Activated CD4-positive, alpha-beta T cell treated with anti-CD3 and anti-CD28 coated beads, Interleukin-2, Interleukin-4, amounts not matched to agents 100 ng/mL and 50 ng/mL, durations not matched to agents 16 hours and 8 hours (primary cell): ENCODE results near the gene CCSER1.

Source experiments
- DNase-seq: peaks from one replicate; pipeline ENCODE4 v3.0.0-alpha.2; 2020; ENCODE audit warnings: low spot score

The CCSER1 gene

GRCh38 chr4:90198086-90198847 is 71.1 kb downstream of the CCSER1 start:
- no peak for DNase-seq

DNA sequence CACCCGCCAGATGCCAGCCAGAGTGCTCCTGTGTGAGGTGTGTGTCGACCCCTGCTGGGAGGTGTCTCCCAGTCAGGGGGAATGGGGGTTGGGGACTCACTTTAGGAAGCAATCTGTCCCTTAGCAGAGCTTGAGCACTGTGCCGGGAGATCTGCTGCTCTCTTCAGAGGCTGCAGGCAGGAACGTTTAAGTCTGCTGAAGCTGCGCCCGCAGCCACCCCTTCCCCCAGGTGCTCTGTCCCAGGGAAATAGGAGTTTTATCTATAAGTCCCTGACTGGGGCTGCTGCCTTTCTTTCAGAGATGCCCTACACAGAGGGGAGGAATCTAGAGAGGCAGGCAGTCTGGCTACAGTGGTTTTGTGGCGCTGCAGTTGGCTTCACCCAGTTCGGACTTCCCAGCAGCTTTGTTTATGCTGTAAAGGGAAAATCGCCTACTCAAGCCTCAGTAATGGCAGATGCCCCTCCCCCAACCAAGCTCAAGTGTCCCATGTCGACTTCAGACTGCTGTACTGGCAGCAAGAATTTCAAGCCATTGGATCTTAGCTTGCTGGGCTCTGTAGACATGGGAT is 80.8 kb downstream of the CCSER1 start:
- DNase-seq: no peak

DNA sequence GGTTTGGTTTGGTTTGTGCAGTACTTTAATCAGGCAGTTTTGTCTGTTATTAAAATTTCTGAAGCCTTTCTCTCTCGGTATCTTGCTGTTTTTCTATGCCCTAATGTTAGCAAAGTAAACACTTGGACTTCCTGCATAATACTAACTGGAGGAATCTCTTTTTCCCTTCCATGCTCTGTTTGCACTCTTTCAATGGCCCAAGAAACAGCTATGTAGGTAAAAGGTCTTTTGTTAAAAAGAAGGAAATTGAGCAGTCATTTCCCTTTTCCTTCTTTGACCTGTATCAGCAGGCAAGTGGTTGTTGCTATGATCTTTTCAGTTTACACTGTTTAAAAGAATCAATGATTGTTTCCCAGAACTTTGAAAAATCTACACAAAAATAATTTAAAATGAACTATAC is 82.7 kb downstream of the CCSER1 start:
- no peak for DNase-seq

- DNase-seq: no peak
These were observed 84.0 kb downstream of the CCSER1 start for GRCh38 chr4:90211174-90211573.

DNA sequence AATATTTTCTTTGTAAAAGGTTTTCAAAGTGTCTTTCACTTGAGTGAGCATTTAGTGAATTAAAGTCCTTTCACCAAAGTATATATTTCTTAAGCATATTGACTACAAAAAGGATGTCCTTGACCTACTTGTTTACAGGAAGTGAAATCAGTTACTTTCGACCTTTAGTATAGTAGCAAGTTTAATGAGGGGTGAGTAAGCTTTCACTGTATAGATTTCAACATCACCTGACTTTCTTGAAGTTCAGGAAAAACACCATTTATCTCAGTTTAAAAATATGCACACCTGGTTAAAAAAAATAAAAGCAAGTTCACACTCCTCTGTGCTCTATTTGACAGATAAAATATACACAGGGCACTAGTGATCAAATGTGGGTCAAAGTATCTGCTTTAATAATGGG is 88.1 kb downstream of the CCSER1 start:
- DNase-seq: no peak

DNA sequence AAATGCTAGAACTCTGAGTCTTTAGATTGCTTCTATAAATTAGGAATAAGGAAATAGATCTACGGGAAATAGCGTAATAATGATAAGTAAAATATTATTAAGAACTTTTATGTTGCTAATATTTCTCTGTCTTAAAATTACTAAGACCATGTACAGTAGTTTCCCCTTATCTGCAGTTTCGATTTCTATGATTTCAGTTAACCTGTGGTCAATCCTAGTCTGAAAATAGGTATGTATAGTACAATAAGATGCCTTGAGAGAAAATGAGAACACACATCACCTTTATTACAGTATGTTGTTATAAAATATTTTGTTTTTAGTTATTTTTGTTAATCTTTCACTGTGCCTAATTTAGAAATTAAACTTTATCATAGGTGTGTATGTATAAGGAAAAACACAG is 92.6 kb downstream of the CCSER1 start:
- no peak for DNase-seq

- no peak for DNase-seq
These were observed 93.3 kb downstream of the CCSER1 start for GRCh38 chr4:90220459-90220858.

- DNase-seq: no peak
These were observed 99.5 kb downstream of the CCSER1 start for GRCh38 chr4:90226734-90227133.

GRCh38 chr4:90227177-90227576 is 100.0 kb downstream of the CCSER1 start:
- no peak for DNase-seq

DNA sequence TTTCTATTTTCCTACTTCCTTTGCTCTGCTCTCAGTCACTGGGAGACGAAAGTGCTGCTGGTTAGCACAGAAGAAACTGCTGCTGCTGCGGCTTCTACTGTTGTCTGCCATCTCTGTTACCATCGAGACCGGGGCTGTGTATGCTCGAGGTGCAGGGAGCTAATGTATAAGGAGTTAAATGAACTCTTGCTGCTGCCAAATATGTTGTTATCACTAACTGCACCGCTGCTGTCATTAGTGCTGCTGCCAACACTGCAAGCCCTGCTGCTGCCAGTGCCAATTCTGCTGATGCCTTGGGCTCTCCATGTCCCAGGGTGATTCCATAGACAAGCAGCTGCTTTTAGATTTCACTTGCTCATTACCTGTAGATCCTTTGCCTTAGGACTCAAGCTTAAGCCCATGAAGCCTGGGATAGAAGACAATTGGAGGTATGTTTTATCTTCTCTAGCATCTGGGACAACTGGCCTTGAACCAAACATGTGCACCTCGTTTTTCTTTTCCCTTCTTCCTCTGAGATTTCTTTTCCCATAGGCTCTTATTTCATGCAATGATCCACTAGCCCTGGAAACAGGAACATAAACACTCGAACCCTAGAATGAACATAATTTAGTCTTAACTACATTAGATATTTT is 107.8 kb downstream of the CCSER1 start:
- no peak for DNase-seq

GRCh38 chr4:90237751-90238530 is 110.7 kb downstream of the CCSER1 start:
- DNase-seq: no peak

DNA sequence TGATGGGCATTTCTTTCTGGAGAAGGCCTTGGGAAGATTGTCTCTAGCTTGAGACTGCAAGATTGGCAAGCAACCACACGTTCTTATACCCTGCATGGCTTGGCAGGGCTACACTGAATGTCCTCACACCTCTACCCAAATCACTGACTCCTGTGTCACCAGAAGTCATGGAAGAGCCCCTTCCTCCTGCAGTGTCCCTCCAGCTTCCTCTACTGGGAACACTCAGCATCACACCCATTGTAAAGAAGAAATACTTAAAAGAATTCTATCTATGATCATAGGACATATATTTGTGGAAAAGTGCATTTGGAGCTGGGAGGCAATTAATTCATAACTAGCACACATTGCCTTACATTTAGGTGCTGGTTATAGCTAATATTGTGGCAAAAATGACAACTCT is 113.1 kb downstream of the CCSER1 start:
- no peak for DNase-seq

- DNase-seq: no peak
These were observed 113.8 kb downstream of the CCSER1 start for GRCh38 chr4:90241008-90241407.

DNA sequence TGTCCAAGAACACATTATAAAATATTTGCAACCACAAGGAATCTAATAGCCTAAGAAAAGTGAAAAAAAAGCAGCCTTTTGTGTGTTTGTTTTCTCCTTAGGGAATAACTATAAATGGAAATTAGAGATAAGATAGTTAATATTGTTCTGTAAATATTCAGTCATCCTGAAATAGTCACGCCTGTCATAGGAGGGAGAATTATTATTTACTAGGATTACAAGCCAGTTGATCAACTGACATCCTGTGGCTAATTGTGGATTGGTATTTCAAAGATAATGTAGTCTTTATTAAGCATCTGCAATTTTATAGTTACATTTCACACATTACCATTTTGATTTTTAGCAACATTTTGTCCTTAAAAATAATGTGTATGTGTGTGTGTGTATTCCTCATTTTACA is 118.6 kb downstream of the CCSER1 start:
- no peak for DNase-seq

DNA sequence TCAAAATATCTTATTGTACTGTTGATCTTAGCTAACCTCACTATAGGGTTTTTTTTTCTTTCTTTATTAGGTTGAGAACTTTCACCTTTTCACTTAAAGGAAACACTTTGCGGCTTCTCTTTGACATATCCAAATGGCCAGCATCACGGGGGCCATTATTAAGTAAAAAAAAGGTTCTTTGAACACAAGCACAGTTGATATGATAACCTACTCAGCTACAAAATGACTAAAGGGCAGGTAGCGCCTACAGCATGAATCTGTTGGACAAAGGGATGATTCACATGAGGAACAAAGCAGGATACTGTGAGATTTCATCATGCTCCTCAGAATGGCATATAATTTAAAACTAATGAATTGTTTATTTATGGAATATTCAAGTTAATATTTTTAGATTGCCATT is 119.6 kb downstream of the CCSER1 start:
- no peak for DNase-seq

- DNase-seq: no peak
These were observed 127.2 kb downstream of the CCSER1 start for GRCh38 chr4:90254357-90254756.

DNA sequence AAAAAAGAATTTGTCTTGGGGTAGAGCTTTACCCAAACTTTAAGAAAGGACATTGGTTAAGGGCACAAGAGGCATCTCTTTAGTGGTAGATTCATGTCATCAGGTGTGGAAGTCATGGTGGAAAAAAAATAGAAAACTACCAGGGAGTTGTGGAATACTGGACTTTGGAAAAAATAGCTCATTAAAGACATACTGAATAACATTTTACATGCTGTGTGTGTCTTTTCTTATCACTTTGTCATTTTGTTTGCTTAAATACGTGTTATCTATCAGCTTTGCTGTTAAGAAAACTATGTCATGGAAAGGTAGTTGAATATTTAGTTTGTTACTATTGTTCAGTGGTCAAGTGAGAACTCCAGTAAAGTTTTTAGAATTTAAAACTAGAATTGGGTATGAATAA is 147.0 kb downstream of the CCSER1 start:
- no peak for DNase-seq

GRCh38 chr4:90280954-90281353 is 153.8 kb downstream of the CCSER1 start:
- no peak for DNase-seq

DNA sequence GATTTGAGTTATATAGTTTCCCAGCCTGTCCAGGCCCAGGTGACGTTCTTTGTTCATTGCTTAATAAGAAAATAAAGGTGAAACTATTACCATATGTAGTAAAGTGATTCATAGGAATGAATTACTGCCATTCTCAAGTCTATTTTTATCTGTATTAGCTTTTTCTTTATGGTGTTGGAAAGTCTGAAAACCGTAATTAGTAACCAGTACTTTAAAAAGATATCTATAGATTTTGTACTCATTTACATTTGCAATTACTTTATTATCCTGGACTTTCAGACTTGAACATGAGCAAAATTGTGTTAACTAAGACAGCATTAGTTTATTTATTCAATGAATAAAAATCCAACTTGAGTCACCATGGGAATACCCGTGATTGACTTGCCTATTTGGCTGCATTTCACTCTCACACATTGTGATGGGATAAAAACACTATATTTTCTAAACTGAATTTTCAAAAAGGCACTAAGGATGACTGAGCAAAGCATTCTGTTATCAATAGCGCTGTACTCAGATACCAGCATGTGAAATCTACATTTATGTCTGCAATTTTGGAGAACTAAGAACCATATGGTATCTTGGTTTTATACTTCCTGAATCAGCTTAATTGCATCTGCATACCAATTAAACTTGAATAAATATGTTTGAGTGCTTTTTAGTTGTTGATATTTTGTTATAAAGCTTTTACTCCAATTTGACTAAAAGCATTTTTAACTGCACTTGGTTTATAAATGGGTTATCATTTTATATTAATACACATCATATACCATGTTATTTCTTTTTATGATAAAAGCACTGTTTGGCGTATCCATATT is 154.6 kb downstream of the CCSER1 start:
- no peak for DNase-seq

GRCh38 chr4:90290345-90290744 is 163.2 kb downstream of the CCSER1 start:
- no peak for DNase-seq

DNA sequence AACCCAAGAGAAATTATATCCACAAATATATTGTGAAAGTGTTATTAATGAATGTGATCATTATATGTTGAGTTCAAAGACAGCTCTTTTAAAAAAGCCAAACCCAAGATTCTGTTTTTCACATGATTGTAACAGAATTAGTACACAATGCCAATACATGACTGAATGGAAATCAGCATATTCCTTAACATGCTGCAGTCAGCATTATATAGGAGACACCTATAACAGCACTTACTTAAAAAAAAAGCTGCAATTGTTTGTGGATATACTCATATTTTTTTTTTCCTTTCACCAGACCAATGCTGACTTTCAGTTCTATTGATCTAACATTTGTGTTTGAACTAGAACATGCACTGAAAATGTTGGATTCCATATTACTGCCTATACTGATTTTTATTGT is 165.2 kb downstream of the CCSER1 start:
- DNase-seq: no peak

DNA sequence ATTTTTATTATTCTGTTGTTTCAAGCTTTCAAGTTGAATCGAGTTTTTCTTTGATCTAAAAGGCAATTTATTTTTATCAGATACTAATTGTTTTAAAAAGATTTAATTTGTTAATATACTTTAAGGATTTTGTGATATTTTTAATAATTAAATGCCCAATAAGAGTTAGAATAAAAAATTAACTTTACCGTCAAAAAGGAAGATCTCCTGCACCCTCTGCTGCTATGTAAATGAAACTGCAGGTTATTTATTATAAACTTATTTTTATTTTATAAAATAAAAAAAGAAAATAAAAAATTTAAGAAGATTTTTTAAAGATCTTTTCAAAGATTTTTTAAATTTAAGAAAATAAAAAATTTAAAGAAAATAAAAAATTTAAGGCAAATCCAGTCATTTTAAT is 166.1 kb downstream of the CCSER1 start:
- DNase-seq: no peak
